Measurements from ENCODE around the gene SH2D3C.

SH2D3C gene

GRCh38 chr9:127694890-127695720 lies 83.4 kb downstream of the SH2D3C start:
- DNase-seq (ENCODE audit: low read depth) = no peak
- no peak for TF ChIP-seq CTCF (IDR thresholded peaks at IDR 0.05; ENCODE audit: insufficient read depth, low read depth, low read length, missing control alignments)
- H3K4me3 ChIP-seq (ENCODE audit: low read depth, low read length) = no peak overlapping the region

- no peak overlapping the region for H3K4me3 ChIP-seq (ENCODE audit: low read depth, low read length)
- TF ChIP-seq CTCF (IDR thresholded peaks at IDR 0.05; ENCODE audit: insufficient read depth, low read depth, low read length, missing control alignments) = no peak
- no peak for DNase-seq (ENCODE audit: low read depth)
Observed at GRCh38 chr9:127693697-127694096, 84.8 kb downstream of the SH2D3C start.

GRCh38 chr9:127693143-127693542 lies 85.3 kb downstream of the SH2D3C start:
- TF ChIP-seq CTCF (IDR thresholded peaks at IDR 0.05; ENCODE audit: insufficient read depth, low read depth, low read length, missing control alignments) = no peak
- no peak for DNase-seq (ENCODE audit: low read depth)
- H3K4me3 ChIP-seq (ENCODE audit: low read depth, low read length) = no peak overlapping the region

GRCh38 chr9:127692071-127692470 lies 86.4 kb downstream of the SH2D3C start:
- no peak for TF ChIP-seq CTCF (IDR thresholded peaks at IDR 0.05; ENCODE audit: insufficient read depth, low read depth, low read length, missing control alignments)
- no peak overlapping the region for H3K4me3 ChIP-seq (ENCODE audit: low read depth, low read length)
- DNase-seq (ENCODE audit: low read depth) = no peak

GRCh38 chr9:127690735-127691134 lies 87.7 kb downstream of the SH2D3C start:
- TF ChIP-seq CTCF (IDR thresholded peaks at IDR 0.05; ENCODE audit: insufficient read depth, low read depth, low read length, missing control alignments) = no peak
- no peak overlapping the region for H3K4me3 ChIP-seq (ENCODE audit: low read depth, low read length)
- no peak for DNase-seq (ENCODE audit: low read depth)

GRCh38 chr9:127689329-127690000 lies 89.0 kb downstream of the SH2D3C start:
- H3K4me3 ChIP-seq (ENCODE audit: low read depth, low read length) = no peak overlapping the region
- no peak for TF ChIP-seq CTCF (IDR thresholded peaks at IDR 0.05; ENCODE audit: insufficient read depth, low read depth, low read length, missing control alignments)
- no peak for DNase-seq (ENCODE audit: low read depth)
